GM21390 (cell line): ENCODE results near the gene JAML.

ENCODE experiments used
- ATAC-seq: cut with Tn5 transposase; IDR thresholded peaks from one replicate; pipeline ENCODE4 v1.9.1; 2021; ENCODE audit not compliant: unreplicated experiment

Gene JAML

DNA sequence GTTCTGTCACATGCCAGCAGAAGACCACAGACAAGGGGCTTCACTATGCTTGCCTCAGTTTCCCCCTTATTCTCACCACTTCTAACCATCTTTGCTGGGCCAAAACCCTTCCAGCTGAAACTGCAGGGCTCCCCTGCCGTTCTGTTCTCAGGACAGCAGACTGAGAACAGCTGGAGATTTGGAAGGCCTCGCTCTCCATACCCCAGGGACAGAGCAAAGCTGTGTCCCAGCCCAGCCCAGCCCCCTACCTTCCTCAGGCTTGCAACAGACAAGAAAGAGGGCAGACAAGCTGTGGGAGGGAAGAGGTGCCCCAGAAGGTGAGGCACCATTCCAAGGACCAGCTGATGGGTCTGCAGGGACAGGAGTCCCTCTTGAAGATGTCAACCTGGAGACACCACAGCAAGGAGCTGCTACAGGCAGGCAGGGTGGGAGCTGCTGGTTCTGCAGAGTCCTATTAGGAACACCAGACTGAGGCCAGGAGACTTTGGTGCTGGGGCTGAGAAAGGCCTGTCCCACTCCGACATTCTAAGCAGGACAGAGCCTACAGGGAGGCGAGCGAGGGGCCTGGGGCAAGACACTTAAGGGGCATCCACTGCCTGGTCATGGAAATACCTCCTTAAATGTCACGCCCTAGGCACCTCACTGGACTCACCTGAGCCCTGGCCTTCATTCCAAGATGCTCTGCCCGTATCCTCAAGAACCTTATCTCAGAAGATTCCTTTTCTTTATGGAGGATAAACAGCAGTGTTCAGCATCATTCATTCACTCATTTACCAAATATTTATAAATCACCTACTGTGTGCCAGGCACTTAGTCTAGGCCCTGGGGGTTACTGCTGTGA is 55.3 kb downstream of the JAML start:
- no peak for ATAC-seq

DNA sequence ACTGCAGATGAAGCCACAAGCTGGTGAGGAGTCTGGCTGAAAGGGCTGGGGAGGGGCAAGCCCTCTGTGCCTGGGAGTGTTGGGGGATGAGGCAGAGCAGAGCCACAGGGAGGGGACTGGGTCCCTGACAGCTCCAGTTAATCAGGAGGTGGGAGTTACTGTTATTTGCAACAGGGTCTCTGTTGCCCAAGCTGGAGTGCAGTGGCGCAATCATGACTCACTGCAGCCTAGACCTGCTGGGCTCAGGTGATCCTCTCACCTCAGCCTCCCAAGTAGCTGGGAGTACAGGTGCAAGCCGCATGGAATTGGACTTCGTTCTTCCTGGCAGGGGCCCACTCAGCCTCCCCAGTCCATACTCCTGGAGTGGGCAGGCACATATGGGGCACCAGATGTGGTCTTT is 56.1 kb downstream of the JAML start:
- no peak for ATAC-seq

DNA sequence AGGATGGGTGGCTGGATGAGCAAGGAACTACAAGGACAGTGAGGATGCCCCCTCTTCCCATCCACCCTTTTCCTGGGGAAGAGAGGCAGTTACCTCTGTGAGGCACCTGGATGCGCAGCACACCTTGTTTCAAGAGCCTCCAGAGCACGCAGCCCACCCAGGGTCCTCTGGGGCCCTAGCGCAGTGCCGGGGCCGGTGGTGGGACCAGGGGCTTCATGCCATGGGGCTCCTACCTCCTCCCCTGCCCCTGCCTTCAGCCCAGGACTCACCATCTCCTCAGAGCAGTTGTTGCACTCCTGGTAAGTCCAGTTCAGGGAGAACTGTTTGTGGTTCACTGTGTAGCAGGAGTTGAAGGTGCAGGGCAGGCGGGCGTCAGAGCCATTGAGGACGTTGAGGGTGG is 56.5 kb downstream of the JAML start:
- ATAC-seq: no peak

GRCh38 chr11:118167906-118168305 is 56.9 kb downstream of the JAML start:
- ATAC-seq: no peak

- no peak for ATAC-seq
These were observed 57.6 kb downstream of the JAML start for GRCh38 chr11:118167253-118167652.

DNA sequence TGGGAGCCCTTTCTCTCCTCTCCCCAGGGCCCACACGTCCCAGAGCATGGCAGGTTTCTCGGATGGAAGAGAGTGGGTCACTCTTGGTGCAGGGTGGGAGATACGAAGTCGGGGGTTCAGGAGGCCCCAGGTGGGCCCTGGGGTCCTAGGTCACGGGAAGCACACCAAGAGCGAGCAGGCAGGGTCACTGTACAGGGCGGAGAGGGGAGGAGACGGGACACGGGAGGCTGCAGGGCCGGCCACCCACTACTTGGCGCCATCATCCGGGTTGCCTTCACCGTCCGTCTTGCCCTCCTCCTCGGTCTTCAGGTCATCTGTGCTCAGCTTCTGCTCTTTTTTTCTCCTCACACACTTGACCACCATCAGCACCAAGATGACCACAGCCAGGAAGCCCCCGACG is 58.2 kb downstream of the JAML start:
- no peak for ATAC-seq

GRCh38 chr11:118164885-118165284 is 59.9 kb downstream of the JAML start:
- ATAC-seq: no peak

GRCh38 chr11:118163494-118163893 is 61.3 kb downstream of the JAML start:
- no peak for ATAC-seq

GRCh38 chr11:118162846-118163245 is 62.0 kb downstream of the JAML start:
- no peak for ATAC-seq

DNA sequence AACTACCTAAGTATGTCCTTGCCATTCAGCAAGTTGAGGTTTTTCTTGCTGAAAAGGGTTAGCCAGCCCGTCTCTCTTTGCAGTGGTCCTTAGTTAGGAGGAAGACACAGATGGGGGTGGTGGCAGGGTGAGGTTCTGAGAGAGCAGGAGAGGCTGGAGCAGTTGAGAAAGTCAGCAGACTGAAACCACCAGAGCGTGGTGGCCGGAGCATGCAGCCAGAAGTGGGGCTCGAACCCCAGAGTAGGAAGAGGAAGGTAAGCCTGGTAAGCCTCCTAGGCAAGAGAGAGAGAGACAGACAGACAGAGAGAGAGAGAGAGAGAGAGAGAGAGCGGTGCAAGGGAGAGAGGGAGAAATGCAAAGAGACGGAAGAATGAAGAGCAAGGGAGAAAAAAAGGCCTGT is 63.0 kb downstream of the JAML start:
- no peak for ATAC-seq

DNA sequence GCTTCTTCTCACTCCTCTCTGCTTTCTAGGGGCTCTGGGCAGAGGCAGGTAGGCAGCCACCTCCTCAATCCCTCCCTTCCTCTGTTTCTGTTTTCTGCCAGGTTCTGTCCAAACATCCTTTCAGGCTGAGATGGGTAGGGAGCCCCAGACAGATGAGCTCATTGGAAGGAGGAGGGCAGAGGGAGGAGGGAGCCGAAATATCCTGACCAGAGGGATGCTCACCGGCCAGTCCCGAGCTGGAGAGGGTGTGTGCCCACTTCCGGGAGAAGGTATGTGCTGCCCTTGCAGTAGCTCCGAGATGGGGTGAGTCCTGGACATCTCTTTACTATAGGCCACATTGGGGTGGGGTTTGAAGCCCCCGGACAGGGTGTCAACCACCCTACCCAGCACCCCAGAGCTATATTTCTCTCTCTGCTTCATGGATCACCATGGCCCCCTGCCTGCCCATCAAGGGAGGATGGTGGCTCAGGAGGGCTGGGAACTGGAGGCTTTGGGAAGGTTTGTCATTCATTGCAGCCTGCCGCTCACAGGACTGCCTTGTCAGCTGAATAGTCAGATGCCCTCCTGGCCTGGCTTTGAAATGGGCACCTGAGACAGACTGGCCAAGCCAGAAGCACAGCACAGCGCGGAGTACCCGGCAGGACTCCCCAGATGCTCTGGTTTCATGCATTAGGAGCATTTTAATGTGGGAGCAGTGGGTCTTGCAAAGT is 67.5 kb downstream of the JAML start:
- ATAC-seq: no peak

- ATAC-seq: no peak
These were observed 68.2 kb downstream of the JAML start for GRCh38 chr11:118156531-118157185.

DNA sequence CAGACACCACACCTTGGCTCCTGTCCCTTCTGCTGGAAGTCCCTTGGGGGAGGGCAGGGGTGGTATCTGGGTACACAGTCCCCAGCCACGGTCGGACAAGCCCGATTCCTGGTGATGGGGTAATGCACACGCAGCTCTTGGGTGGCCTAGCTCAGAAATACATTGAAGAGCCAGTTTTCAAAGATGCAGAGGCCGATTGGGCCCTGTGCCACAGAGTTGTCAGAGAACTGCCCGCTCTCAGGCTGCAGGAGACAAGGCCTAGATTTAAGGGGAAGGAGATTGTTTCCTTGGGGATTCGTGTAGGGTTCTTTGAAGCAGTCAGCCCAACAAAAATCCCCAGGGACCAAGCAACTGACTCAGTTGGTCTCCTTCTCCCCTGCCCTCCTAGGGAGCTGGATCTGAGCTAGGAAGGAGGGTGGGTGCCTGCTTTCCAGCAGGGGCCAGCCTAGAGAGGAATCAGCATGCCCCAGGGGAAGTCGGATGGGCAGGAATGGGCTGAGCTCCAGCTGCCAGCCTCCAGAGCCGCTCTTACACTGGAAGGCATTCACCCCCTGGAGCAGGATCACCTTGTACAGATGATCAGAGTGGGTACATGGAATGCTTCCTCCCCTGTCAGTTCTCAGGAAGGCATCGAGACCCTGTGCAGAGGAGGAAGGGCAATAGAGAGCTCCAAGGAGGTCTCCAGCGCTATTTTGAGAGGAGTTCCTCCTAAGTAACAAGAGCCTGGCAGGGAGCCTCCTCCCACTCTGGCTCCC is 68.9 kb downstream of the JAML start:
- ATAC-seq: no peak

GRCh38 chr11:118154641-118155040 is 70.2 kb downstream of the JAML start:
- ATAC-seq: no peak

GRCh38 chr11:118153976-118154375 is 70.8 kb downstream of the JAML start:
- ATAC-seq: no peak

GRCh38 chr11:118153516-118153915 is 71.3 kb downstream of the JAML start:
- no peak for ATAC-seq

- no peak for ATAC-seq
These were observed 72.0 kb downstream of the JAML start, which contains the start of gene SCN4B for GRCh38 chr11:118152552-118153471. Gene SCN4B, minus strand, starts transcription at chr11:118152823. Its CDS starts 150 bp downstream, at chr11:118152673.

DNA sequence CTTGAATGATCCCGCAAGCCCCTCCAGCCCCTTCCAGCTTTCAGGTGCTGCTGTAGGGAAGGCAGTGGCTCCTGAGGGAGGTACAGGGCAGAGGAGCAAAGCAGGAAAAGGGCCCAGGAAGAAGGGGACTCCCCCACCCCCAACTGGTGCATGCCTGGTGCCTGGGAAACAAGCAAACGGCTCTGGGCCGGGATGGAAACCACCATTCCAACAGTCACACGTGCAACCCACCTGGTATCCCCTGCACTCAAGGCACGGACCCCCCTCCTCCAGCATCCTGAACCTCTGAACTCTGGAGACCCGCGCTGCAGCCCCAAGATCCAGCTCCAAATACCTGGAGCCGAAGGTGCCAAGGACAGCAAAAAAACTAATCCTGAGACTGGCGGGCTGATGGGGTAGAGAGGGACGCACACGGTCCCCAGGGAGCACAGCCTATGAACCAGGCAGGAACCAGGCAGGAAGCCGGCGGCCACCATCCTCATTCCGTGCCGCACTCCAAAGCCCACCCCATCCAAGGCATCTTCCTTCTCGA is 72.7 kb downstream of the JAML start:
- no peak for ATAC-seq

DNA sequence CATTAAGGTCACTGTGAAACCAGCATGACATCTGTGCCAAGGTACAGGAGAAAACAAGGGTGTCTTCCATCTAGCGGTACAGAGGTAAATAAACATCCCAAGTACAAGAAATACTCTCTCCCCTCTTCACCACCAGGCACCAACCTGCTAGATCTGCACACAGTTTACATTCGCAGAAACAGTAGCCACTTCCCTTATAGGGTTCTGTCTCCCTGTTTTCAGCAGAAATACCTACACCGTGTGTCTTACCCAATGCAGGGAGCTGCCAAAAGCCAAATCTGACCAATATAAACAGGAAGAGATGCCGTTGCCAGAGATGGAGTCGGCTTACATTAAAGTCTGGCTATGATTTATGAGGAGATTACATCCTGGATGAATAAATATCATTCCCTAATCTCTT is 73.4 kb downstream of the JAML start:
- ATAC-seq: no peak

GRCh38 chr11:118149493-118149892 is 75.3 kb downstream of the JAML start:
- no peak for ATAC-seq
